ENCODE data around the gene NXPH2. TPM values are rescaled to one million over a fixed set of nuclear protein-coding genes. Genes with fewer than 3 reads are reported as not detected.
"Not testable (repeated sequence)": the region's sequence is repeated elsewhere in the genome, so short reads cannot be mapped to it uniquely, and the experiment has no call there.

NXPH2 gene
- total and polyA plus RNA-seq, 5 donors, result not detected

GRCh38 chr2:138671566-138671965, 108.6 kb downstream of the NXPH2 start:
- Histone ChIP-seq H3K27ac (ENCODE audit: low read length) (no peak overlapping the region), H3K9me3 (ENCODE audit: control insufficient read depth, low read length) (no peaks in the 10 kb centered on the region), H3K27me3 (ENCODE audit: control insufficient read depth, insufficient read depth) (no peaks in the 10 kb centered on the region), H3K4me3 (ENCODE audit: low read length) (no peak overlapping the region), H3K4me1 (ENCODE audit: control insufficient read depth, insufficient read depth, low read length) (no peaks in the 10 kb centered on the region)
- intact Hi-C loops (cut with DNase I), result no loop called here
- ATAC-seq, result no peak
- WGBS, result 69% methylated on average over 10 of the region's 10 CpGs
- no peak for DNase-seq

GRCh38 chr2:138670734-138671133, 109.5 kb downstream of the NXPH2 start:
- WGBS, result 81% methylated on average over 5 of the region's 5 CpGs
- intact Hi-C loops (cut with DNase I), result no loop called here

DNA sequence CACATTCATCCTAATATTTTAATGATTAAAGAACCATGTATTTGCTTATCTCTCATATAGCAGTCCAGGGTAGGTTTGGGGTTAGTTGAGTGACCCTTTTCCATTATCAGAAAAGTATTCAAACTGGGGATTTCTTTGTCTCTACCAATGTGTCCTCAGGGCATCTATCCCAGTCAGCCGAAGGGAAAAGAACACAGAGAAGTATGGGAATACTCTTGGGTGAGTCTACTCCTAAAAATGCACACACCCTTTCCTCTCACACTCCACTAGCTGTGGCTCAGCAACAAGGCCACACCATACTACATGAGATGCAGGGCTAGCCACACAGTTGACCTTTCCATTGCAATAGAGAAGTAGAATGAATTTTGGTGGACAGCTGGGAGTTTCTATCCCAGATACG, 114.3 kb downstream of the NXPH2 start:
- no peaks in the 10 kb centered on the region for H3K9me3 ChIP-seq (ENCODE audit: control insufficient read depth, low read length)
- no peak overlapping the region for H3K27ac ChIP-seq (ENCODE audit: low read length)
- ATAC-seq, result no peak
- no peaks in the 10 kb centered on the region for H3K27me3 ChIP-seq (ENCODE audit: control insufficient read depth, insufficient read depth)
- H3K4me1 ChIP-seq (ENCODE audit: control insufficient read depth, insufficient read depth, low read length), result no peaks in the 10 kb centered on the region
- WGBS, result 70% methylated on average over 2 of the region's 2 CpGs
- no peak overlapping the region for H3K4me3 ChIP-seq (ENCODE audit: low read length)
- intact Hi-C loops (cut with DNase I), result no loop called here
- no peak for DNase-seq

More at GRCh38 chr2:138670734-138671133, 109.5 kb downstream of the NXPH2 start:
- Histone ChIP-seq H3K4me3 (ENCODE audit: low read length) (no peak overlapping the region), H3K27me3 (ENCODE audit: control insufficient read depth, insufficient read depth) (no peaks in the 10 kb centered on the region), H3K4me1 (ENCODE audit: control insufficient read depth, insufficient read depth, low read length) (no peaks in the 10 kb centered on the region), H3K9me3 (ENCODE audit: control insufficient read depth, low read length) (no peaks in the 10 kb centered on the region), H3K27ac (ENCODE audit: low read length) (no peak overlapping the region)
- DNase-seq (no peak), ATAC-seq (no peak)

DNA sequence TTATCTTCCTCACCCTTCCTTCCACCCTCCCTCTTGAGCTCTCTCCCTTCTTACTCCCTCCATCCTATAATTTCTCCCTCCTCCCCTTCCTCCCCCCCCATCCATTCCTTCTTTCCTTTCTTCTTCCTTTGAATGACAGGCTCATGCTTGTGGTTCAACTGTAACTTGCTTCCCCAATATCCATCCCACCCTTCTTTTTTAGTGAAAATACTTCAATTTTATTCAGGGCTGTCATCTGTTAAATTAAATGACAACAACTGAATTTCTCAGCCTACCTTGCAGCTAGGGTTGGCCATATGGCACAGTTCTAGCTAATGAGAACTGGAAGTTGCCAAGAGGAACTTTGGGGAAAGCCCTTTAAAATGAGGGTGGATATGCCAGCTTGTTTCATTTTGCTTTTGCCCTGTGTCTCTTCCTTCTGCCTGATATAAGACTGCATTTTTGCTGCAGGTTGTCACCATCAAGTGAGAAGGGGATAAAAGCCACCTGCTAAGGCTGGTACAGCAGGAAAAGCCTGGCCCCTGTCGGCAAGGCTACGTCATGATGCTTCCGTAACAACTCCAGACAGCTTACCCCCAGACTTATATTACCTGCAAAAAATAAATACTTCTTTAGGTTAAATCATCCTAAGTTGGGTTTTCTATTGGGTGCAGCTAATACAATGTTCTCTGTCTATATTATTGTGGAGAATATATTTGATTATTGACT, 121.8 kb downstream of the NXPH2 start:
- Histone ChIP-seq H3K4me3 (ENCODE audit: low read length) (no peak overlapping the region), H3K9me3 (ENCODE audit: control insufficient read depth, low read length) (no peaks in the 10 kb centered on the region), H3K27me3 (ENCODE audit: control insufficient read depth, insufficient read depth) (no peaks in the 10 kb centered on the region), H3K4me1 (ENCODE audit: control insufficient read depth, insufficient read depth, low read length) (no peaks in the 10 kb centered on the region), H3K27ac (ENCODE audit: low read length) (no peak overlapping the region)
- 78% methylated on average over 3 of the region's 3 CpGs for WGBS
- no peak for DNase-seq
- intact Hi-C loops (cut with DNase I), result no loop called here
- no peak for ATAC-seq

GRCh38 chr2:138654146-138654545, 126.0 kb downstream of the NXPH2 start:
- Histone ChIP-seq H3K27ac (ENCODE audit: low read length) (no peak overlapping the region), H3K4me1 (ENCODE audit: control insufficient read depth, insufficient read depth, low read length) (no peaks in the 10 kb centered on the region), H3K27me3 (ENCODE audit: control insufficient read depth, insufficient read depth) (no peaks in the 10 kb centered on the region), H3K9me3 (ENCODE audit: control insufficient read depth, low read length) (no peaks in the 10 kb centered on the region), H3K4me3 (ENCODE audit: low read length) (no peak overlapping the region)
- intact Hi-C loops (cut with DNase I), result no loop called here
- 76% methylated on average over 4 of the region's 4 CpGs for WGBS
- DNase-seq (no peak), ATAC-seq (no peak)

DNA sequence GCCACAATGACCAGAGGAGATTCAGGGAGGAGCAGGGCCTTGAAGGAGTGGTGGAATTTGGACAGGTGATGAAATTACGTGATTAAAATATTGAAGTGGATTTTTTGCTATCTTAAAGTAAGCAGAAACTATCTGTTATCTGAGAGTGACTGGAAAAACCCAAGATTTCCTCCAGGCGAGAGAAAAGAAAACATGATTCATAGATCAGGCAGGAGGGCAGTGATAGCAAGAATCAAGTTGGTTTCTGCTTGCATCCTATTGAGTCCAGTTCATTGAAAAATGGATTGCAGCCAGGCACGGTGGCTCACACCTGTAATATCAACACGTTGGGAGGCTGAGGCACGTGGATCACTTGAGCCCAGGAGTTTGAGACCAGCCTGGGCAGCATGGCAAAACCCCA, 127.8 kb downstream of the NXPH2 start:
- H3K9me3 ChIP-seq (ENCODE audit: control insufficient read depth, low read length), result no peaks in the 10 kb centered on the region
- ATAC-seq, result no peak
- 70% methylated on average over 5 of the region's 5 CpGs for whole genome bisulfite sequencing
- H3K27ac ChIP-seq (ENCODE audit: low read length), result no peak overlapping the region
- intact Hi-C loops (cut with DNase I), result no loop called here
- no peak overlapping the region for H3K4me3 ChIP-seq (ENCODE audit: low read length)
- DNase-seq, result no peak
- H3K27me3 ChIP-seq (ENCODE audit: control insufficient read depth, insufficient read depth), result no peaks in the 10 kb centered on the region
- no peaks in the 10 kb centered on the region for H3K4me1 ChIP-seq (ENCODE audit: control insufficient read depth, insufficient read depth, low read length)

- intact Hi-C loops (cut with DNase I), result no loop called here
- DNase-seq (no peak), ATAC-seq (no peak)
- WGBS, result 62% methylated on average over 1 of the region's 1 CpG
- Histone ChIP-seq H3K9me3 (ENCODE audit: control insufficient read depth, low read length) (no peaks in the 10 kb centered on the region), H3K27me3 (ENCODE audit: control insufficient read depth, insufficient read depth) (no peaks in the 10 kb centered on the region), H3K27ac (ENCODE audit: low read length) (no peak overlapping the region), H3K4me1 (ENCODE audit: control insufficient read depth, insufficient read depth, low read length) (no peaks in the 10 kb centered on the region), H3K4me3 (ENCODE audit: low read length) (no peak overlapping the region)
These were observed 130.6 kb downstream of the NXPH2 start for GRCh38 chr2:138649571-138649970.

- Histone ChIP-seq H3K9me3 (ENCODE audit: control insufficient read depth, low read length) (no peaks in the 10 kb centered on the region), H3K4me1 (ENCODE audit: control insufficient read depth, insufficient read depth, low read length) (no peaks in the 10 kb centered on the region), H3K27ac (ENCODE audit: low read length) (no peak overlapping the region), H3K27me3 (ENCODE audit: control insufficient read depth, insufficient read depth) (no peaks in the 10 kb centered on the region), H3K4me3 (ENCODE audit: low read length) (no peak overlapping the region)
- ATAC-seq, result no peak
- intact Hi-C loops (cut with DNase I), result no loop called here
- no peak for DNase-seq
- 41% methylated on average over 4 of the region's 4 CpGs for WGBS
These were observed 131.6 kb downstream of the NXPH2 start for GRCh38 chr2:138648606-138649005.

- intact Hi-C loops (cut with DNase I); H3K9me3 ChIP-seq (ENCODE audit: control insufficient read depth, low read length): not testable (repeated sequence)
- 95% methylated on average over 10 of the region's 10 CpGs for WGBS
These were observed 135.4 kb downstream of the NXPH2 start for GRCh38 chr2:138644776-138645175.

GRCh38 chr2:138640921-138641676, 139.1 kb downstream of the NXPH2 start:
- ATAC-seq (no peak), DNase-seq (no peak)
- Histone ChIP-seq H3K4me3 (ENCODE audit: low read length) (no peak overlapping the region), H3K27ac (ENCODE audit: low read length) (no peak overlapping the region), H3K4me1 (ENCODE audit: control insufficient read depth, insufficient read depth, low read length) (no peaks in the 10 kb centered on the region), H3K9me3 (ENCODE audit: control insufficient read depth, low read length) (no peaks in the 10 kb centered on the region), H3K27me3 (ENCODE audit: control insufficient read depth, insufficient read depth) (no peaks in the 10 kb centered on the region)
- intact Hi-C loops (cut with DNase I), result no loop called here
- WGBS, result 76% methylated on average over 9 of the region's 9 CpGs

More at GRCh38 chr2:138644776-138645175, 135.4 kb downstream of the NXPH2 start:
- H3K27ac ChIP-seq (ENCODE audit: low read length); H3K4me3 ChIP-seq (ENCODE audit: low read length); DNase-seq; H3K4me1 ChIP-seq (ENCODE audit: control insufficient read depth, insufficient read depth, low read length); H3K27me3 ChIP-seq (ENCODE audit: control insufficient read depth, insufficient read depth); ATAC-seq: not testable (repeated sequence)

GRCh38 chr2:138637686-138638085, 142.5 kb downstream of the NXPH2 start:
- Histone ChIP-seq H3K9me3 (ENCODE audit: control insufficient read depth, low read length) (no peaks in the 10 kb centered on the region), H3K27me3 (ENCODE audit: control insufficient read depth, insufficient read depth) (no peaks in the 10 kb centered on the region), H3K4me3 (ENCODE audit: low read length) (no peak overlapping the region), H3K4me1 (ENCODE audit: control insufficient read depth, insufficient read depth, low read length) (no peaks in the 10 kb centered on the region), H3K27ac (ENCODE audit: low read length) (no peak overlapping the region)
- 85% methylated on average over 5 of the region's 5 CpGs for WGBS
- intact Hi-C loops (cut with DNase I), result no loop called here
- ATAC-seq (no peak), DNase-seq (no peak)

Data from right cardiac atrium (tissue), 5 donors.